Upper lobe of left lung (tissue), 6 donors: Measurements from ENCODE around the gene TCERG1L. TPM values are rescaled to one million over a fixed set of nuclear protein-coding genes. Genes with fewer than 3 reads are reported as not detected.

Experiments
- ATAC-seq, 2 donors: fragments of 200-7000 bp; cut with Tn5 transposase; one replicate each; pipeline ENCODE4 v1.9.1; 2022; ENCODE audit warnings: mild to moderate bottlenecking in 2 of 2, moderate library complexity in 2 of 2; ENCODE audit not compliant: low FRiP score in 2 of 2
- DNase-seq, 2 donors: peaks; one replicate each; pipeline ENCODE4 v3.0.0-alpha.2; 2019 to 2020
- H3K27ac ChIP-seq, 4 donors: fragments of 200-600 bp; sonication (generic); one replicate each; pipeline ENCODE4 v1.5.1; 2016 to 2019
- H3K27me3 ChIP-seq, 4 donors: fragments of 200-600 bp; sonication (generic); one replicate each; pipeline ENCODE4 v1.5.1; 2017 to 2019
- H3K36me3 ChIP-seq, 4 donors: fragments of 200-600 bp; sonication (generic); one replicate each; pipeline ENCODE4 v1.5.1; 2016 to 2019
- H3K4me1 ChIP-seq, 4 donors: fragments of 200-600 bp; sonication (generic); one replicate each; pipeline ENCODE4 v1.5.1; 2018 to 2019
- H3K4me3 ChIP-seq, 4 donors: fragments of 200-600 bp; sonication (generic); one replicate each; pipeline ENCODE4 v1.5.1; 2017 to 2019; ENCODE audit warnings: mild to moderate bottlenecking in 2 of 4, moderate library complexity in 1 of 4
- H3K9me3 ChIP-seq, 4 donors: fragments of 200-600 bp; sonication (generic); one replicate each; pipeline ENCODE4 v1.5.1; 2018 to 2019
- EP300 ChIP-seq, 4 donors: sonication (generic); formaldehyde crosslinking; IDR thresholded peaks; one replicate each; pipeline ENCODE4 v1.5.1; 2017; ENCODE audit warnings: antibody characterized with exemption in 4 of 4, control low read depth in 2 of 4
- POLR2A ChIP-seq, 4 donors: fragments of 450-650 bp; IDR thresholded peaks; one replicate each; pipeline ENCODE4 v1.5.1; 2016 to 2017; ENCODE audit warnings: antibody characterized with exemption in 4 of 4, mild to moderate bottlenecking in 2 of 4
- POLR2AphosphoS5 ChIP-seq, 2 donors: sonication (generic); formaldehyde crosslinking; IDR thresholded peaks; one replicate each; pipeline ENCODE4 v1.5.1; 2017; ENCODE audit warnings: antibody characterized with exemption in 2 of 2
- WGBS, 2 donors: methylation state at CpG; one replicate each; pipeline ENCODE4 v1.1.5; 2017 to 2018; 5-methylcytosine and 5-hydroxymethylcytosine counted together
- total RNA-seq, 6 donors: library from RNA; depleted of rRNA in 4 of 6; stranded (reverse); fragments of >200 nt in 4 of 6; gene quantifications; one replicate each; pipeline versions ENCODE4 v1.1.0 to v1.2.1, GENCODE V29; 2016 to 2021
- TF ChIP-seq, protein P1 (sequence below), 6 experiments: fragments of 450-650 bp in 4 of 6; fragments of 200-600 bp in 2 of 6; sonication (generic) in 2 of 6; IDR thresholded peaks; one replicate each; pipeline ENCODE4 v1.5.1; 2016 to 2019; ENCODE audit warnings: antibody characterized with exemption in 6 of 6
- donor health status: DM: no; HTN: no; CAD: no; lungs with moderate emphysema.
- donor health status: DM: no; HTN: yes; CAD: no; lungs with severe emphysema.

The TCERG1L gene
- total RNA-seq, 6 donors from 2014 or later: 0.10 TPM; not detected in 5

DNA sequence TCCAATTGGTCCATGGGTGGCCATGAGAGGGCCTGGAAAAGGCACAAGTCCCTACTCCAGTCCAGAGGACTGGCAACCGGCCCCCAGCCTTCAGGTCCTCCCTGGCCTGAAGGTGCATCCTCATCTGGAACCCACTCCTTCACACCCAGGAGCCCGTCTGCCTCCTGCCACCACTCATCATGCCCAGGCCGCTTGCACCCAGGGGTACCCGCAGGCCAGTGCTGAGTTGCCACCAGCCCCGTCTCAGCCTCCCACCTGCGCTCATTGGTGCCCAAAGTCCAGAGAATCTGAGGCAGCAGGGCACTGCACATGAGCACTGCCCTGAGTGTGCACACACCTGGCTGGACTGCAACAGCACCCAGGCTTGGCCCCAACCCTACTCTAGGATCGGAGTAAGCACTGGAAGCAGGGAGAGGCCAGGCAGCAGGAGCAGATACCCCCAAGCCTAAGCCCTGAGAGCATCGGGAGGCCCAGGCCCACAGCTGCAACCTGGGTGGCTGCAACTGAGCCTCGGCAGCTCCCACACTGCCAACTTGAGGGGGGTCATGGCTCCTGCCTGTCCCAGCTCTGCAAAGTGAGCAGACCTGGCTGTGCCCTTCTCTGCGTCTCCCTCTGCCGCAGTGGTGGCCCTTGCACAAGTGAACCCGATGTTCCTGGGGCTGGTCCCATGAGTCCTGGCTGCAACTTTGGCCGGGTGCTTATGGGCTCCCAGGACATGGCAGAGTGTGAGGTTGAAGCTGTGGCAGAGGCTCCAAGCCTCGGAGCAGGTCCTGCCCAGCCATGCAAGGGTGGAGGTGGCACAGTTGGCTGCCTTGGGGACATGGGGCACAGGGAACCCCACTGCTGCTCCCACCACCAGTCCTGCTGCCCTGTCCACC lies 44.3 kb downstream of the TCERG1L start:
- no peaks in the 10 kb centered on the region for H3K27me3 ChIP-seq
- no peak overlapping the region for H3K27ac ChIP-seq
- peak; percentile 6 to 28 for ATAC-seq
- 86 to 91% methylated on average over 7 to 13 of the region's 14 CpGs for WGBS, 2 donors
- no peak overlapping the region for H3K4me3 ChIP-seq
- no peaks in the 10 kb centered on the region for H3K9me3 ChIP-seq
- no peaks in the 10 kb centered on the region for H3K36me3 ChIP-seq
- no peak for TF ChIP-seq POLR2AphosphoS5 (IDR thresholded peaks at IDR 0.05)
- no peak for TF ChIP-seq EP300 (IDR thresholded peaks at IDR 0.05)
- TF ChIP-seq, protein P1, sequence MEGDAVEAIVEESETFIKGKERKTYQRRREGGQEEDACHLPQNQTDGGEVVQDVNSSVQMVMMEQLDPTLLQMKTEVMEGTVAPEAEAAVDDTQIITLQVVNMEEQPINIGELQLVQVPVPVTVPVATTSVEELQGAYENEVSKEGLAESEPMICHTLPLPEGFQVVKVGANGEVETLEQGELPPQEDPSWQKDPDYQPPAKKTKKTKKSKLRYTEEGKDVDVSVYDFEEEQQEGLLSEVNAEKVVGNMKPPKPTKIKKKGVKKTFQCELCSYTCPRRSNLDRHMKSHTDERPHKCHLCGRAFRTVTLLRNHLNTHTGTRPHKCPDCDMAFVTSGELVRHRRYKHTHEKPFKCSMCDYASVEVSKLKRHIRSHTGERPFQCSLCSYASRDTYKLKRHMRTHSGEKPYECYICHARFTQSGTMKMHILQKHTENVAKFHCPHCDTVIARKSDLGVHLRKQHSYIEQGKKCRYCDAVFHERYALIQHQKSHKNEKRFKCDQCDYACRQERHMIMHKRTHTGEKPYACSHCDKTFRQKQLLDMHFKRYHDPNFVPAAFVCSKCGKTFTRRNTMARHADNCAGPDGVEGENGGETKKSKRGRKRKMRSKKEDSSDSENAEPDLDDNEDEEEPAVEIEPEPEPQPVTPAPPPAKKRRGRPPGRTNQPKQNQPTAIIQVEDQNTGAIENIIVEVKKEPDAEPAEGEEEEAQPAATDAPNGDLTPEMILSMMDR (IDR thresholded peaks at IDR 0.05): no peak
- TF ChIP-seq POLR2A (IDR thresholded peaks at IDR 0.05): no peak
- DNase-seq: peak in 1 of 2 donors; percentile 58
- no peaks in the 10 kb centered on the region for H3K4me1 ChIP-seq

DNA sequence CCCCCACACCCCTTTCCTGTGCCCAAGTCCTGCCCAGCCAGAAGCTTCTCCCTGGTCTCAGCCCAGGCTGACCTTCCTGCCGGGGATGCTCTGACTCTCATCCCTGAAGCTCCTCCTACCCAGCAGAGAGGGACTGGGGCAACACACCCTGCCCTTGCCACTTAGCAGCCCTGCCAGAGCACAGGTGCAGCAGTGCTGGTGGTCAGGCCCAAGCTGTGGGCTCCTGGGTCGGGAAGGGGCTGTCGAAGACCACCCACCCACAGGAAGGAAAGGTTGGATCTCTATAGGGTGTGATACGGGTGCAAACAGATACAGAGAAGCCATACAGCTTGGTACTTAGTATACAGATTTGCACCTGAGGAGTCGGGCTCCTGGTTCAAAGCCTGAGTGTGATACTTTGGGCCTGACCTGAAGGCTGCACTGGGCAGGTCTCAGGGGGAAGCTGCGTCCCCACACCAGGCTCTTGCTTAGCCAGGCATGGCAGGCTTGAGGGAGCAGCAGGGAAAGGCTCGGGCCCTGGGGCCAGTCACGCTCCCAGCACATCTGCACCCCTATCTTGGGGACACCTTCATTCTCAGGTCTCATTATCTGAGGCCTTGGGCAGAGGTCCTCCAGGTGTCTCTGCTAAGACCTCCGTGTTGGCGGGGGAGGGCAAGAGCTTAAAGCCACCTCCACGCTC lies 47.3 kb downstream of the TCERG1L start:
- Histone ChIP-seq H3K36me3 (no peaks in the 10 kb centered on the region), H3K27ac (no peak overlapping the region), H3K4me1 (no peaks in the 10 kb centered on the region), H3K9me3 (no peaks in the 10 kb centered on the region), H3K27me3 (no peaks in the 10 kb centered on the region), H3K4me3 (no peak overlapping the region)
- no peak for ATAC-seq
- no peak for TF ChIP-seq POLR2AphosphoS5 (IDR thresholded peaks at IDR 0.05)
- no peak for TF ChIP-seq EP300 (IDR thresholded peaks at IDR 0.05)
- TF ChIP-seq, protein P1 (IDR thresholded peaks at IDR 0.05): no peak
- TF ChIP-seq POLR2A (IDR thresholded peaks at IDR 0.05): no peak
- 82 to 86% methylated on average over 8 to 11 of the region's 11 CpGs for WGBS, 2 donors
- DNase-seq: no peak

DNA sequence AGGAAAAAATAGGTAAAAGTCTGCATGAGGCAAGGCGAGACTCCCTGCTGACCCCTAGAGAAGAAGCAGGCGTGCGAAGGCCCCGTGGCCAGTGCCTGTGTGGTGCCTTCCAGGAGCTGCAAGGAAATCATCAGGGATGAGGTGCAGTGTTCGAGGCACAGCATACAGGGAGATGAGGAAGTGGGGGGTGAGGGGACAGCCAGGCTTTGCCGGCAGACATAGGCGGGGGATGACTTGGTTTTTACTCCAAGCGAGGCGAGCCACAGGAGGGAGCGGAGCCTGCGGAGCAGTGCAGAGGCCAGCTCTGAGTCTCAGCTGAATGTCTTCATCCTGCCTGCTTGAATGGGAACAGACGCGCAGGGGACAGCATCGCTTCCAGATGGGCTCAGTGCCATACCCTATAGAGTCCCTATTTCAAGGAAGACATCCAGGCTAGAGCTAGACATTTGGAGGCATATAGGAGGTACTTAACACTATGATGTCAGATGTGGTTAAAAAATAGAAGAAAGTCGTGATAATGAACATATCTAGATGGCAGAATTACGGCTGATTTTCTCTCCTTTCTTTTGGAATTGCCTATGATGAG lies 49.5 kb downstream of the TCERG1L start:
- TF ChIP-seq EP300 (IDR thresholded peaks at IDR 0.05) (no peak), POLR2AphosphoS5 (IDR thresholded peaks at IDR 0.05) (no peak), POLR2A (IDR thresholded peaks at IDR 0.05) (no peak)
- TF ChIP-seq, protein P1 (IDR thresholded peaks at IDR 0.05): no peak
- no peaks in the 10 kb centered on the region for H3K36me3 ChIP-seq
- ATAC-seq: no peak
- no peak for DNase-seq
- WGBS, 2 donors: 78 to 83% methylated on average over 16 of the region's 16 CpGs
- H3K27ac ChIP-seq: no peak overlapping the region
- no peaks in the 10 kb centered on the region for H3K4me1 ChIP-seq
- no peaks in the 10 kb centered on the region for H3K27me3 ChIP-seq
- no peaks in the 10 kb centered on the region for H3K9me3 ChIP-seq
- no peak overlapping the region for H3K4me3 ChIP-seq

DNA sequence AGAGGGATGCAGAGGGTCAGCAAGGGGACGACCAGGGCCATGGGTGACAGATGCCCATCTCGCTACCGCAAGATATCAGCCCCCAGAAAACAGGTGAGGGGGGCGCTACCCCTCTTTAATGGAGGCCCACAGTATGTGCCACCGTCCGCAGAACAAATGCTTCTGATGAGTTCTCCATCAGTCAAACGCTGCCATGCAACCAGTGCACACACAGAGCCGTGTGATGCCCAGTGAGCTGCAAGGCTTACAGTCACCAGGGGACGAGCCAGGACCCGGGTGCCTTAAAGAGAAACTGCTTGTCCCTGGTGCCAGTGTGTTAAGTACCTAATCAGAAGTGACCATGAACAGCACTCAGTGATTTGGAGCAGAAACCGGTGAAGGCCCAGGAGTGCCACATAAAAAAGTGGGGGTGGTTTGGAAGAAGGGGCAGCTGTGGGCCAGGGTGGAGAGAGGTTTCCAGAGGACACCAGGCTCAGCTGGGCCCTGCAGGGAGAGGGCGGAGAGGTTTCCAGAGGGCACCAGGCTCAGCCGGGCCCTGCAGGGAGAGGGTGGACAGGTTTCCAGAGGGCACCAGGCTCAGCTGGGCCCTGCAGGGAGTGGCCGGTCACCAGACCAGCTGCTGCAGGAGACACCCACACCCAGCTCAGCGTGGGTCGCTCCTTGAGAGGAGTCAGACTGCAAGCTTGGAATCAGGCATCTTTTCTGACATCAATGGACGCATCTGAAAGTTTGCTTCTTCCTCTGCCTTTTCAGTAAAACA lies 50.9 kb downstream of the TCERG1L start:
- DNase-seq: no peak
- Histone ChIP-seq H3K27me3 (no peaks in the 10 kb centered on the region), H3K27ac (no peak overlapping the region), H3K4me1 (no peaks in the 10 kb centered on the region), H3K36me3 (no peaks in the 10 kb centered on the region), H3K4me3 (no peak overlapping the region), H3K9me3 (no peaks in the 10 kb centered on the region)
- TF ChIP-seq EP300 (IDR thresholded peaks at IDR 0.05): no peak
- TF ChIP-seq POLR2A (IDR thresholded peaks at IDR 0.05): no peak
- TF ChIP-seq, protein P1 (IDR thresholded peaks at IDR 0.05): no peak
- TF ChIP-seq POLR2AphosphoS5 (IDR thresholded peaks at IDR 0.05): no peak
- 87 to 90% methylated on average over 8 to 17 of the region's 17 CpGs for WGBS, 2 donors
- ATAC-seq: no peak
